H4 (cell line): ENCODE measurements around the gene LRIG1. TPM values are rescaled to one million over a fixed set of nuclear protein-coding genes. Genes with fewer than 3 reads are reported as not detected.
A peak's percentile ranks its signal among the peaks of the same experiment; 100 is the strongest.

Experiments
- DNase-seq: peaks from one replicate; pipeline ENCODE4 v3.0.0-alpha.2; 2015; ENCODE audit warnings: low spot score
- total RNA-seq: library from RNA; depleted of rRNA; stranded (reverse); fragments of >200 nt; shearing (Covaris generic); gene quantifications from 2 replicates; pipeline ENCODE4 v1.2.3, GENCODE V29; 2014

LRIG1 gene
- total RNA-seq, 1 experiment from 2014 or later: 5.0 TPM

- DNase-seq: no peak
Observed at GRCh38 chr3:66403323-66403990, 97.4 kb downstream of the LRIG1 start.

DNA sequence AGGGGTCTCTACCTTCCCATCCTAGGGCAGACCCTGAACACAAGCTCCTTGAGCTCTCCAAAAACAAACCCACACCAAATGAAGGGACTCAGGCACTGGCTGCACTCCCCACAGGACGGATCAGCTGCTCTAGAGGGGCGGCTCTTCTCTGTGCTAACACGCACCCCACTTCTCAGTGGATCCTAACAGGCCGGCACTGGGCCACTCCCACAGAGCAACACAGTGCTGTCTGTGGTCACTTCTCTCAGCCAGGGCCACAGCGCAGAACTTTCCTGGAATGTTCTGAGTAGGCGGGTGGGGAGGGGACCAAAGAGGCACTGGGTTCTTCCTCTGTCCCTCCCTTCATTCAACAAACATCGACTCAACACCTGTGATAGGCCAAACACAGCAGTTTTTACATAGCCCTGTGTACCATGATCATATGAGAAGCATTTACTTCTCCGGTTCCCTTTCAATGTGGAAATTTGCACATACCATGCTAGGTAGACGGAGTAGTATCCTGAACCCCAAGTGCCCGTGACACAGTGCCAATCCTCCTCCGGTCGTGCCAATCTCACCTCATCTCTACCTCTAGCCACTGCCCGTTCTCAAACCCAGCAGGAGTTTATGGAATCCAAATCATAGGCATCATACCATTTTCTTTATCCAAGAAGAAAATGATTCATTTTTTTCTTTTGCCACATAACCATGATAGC lies 98.1 kb downstream of the LRIG1 start:
- DNase-seq: no peak

DNA sequence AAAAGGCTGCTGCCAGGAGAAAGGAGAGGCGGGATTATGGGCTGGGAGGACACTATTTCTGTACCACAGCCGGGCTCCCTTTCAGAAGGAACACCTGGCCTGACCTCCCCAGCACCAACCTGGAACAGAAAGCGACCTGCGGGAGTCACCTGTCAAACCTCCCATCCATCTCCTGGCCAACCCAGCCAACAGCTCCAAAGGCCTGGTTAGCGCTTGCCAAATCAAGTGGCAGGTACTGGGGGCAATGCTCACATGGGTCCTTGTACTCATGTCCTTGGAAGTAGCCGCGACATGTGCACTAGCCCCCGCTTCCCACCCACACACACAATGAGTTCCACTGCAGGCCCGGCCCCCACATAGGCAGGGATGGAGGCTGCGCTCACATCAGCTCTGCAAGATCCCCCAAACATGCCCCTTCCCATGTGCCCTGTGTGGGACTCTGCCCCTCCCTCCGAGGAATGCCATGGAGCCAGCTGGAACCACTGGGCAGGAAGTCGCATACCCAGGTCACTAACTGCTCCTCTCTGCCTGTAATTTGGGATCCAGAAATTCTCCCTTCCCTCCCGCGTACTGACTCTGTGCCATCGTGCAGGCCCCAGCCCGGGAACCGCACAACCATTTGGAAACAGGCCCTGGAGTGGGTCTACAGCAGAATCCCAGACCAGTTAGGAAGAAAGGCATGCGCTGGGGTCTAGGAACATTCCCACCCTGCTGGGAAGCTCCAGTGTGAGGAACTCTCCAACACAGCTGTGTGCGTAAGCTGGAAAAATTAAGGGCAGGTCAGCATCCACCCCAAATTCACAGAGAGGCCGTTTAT lies 98.9 kb downstream of the LRIG1 start:
- no peak for DNase-seq

DNA sequence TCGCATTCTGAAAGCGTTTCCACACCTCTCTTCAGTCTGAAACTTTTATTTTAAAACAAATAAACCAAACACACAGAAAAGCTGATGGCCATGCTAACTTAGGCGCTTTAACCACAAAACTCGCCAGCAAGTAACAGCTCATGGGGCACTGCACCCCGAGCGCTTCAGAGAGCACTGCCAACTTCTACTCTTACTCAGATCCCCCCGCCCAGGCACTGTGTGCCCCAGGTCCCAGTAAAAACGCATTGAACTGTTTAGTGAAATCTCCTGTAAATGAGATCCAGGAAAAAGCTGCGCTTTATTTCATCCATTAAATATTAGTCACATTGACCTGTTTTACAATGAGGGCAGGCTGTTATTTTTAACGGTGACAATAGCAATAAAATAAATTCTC lies 99.7 kb downstream of the LRIG1 start:
- peak; percentile 12 for DNase-seq

- no peak for DNase-seq
Observed at GRCh38 chr3:66400411-66401156, 100.2 kb downstream of the LRIG1 start.

- DNase-seq: no peak
Observed at GRCh38 chr3:66399529-66400232, 101.1 kb downstream of the LRIG1 start.

DNA sequence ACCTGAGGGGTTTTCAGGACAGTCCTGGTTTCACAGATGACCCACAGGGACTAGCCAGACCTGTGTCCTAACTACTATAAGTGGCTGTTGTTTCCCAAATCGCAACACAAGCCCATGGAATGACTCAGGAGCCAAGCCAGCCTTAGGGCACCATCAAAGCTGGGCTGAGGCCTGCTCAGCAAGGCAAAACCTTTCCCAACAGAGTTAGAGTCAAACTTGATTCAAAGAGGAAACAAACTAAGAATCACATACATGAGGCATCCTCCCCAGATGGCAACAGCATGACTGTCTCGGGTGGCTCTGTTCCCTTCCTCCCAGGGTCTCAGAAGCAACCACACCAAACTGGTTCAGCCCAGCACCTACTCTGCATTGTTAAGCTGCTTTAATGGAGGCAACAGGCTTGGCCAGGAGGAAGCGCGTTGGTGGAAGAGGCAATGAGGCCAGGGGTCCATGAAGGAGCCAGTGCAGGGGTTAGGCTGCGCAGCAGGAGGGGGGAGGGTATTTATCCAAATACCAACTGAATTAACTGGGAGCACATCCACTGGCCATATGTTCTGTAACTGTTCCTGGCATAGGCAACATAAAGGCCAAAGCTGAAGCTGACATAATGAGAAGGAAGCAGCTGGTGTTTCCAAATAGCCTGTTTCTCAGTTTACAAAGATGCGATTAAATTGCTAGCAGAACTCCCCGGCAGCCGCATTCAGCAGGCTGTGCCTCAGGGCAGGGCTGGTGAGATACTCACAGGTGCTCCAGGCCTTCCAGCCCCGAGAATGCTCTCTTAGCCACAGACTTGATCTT lies 102.4 kb downstream of the LRIG1 start:
- DNase-seq: no peak

DNA sequence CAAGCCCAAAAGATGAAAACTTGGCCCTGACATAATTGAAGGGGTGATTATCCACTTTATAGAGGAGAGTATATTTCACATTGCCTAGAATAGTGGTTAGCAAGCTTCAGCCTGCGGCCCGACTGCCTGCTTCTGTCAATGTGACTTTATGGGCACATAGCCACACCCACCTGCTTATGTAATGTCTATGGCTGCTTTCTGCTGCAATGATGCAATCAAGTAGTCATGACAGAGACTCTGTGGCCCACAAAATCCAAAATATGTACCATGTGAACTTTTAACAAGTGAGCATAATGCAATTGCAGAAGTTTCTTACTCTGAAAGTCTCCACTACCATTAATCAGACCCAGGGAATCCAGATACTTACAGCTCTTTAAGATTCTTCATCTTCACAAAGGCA lies 103.1 kb downstream of the LRIG1 start:
- DNase-seq: no peak

GRCh38 chr3:66396888-66397287 lies 103.9 kb downstream of the LRIG1 start:
- no peak for DNase-seq

- DNase-seq: no peak
Observed at GRCh38 chr3:66396161-66396760, 104.6 kb downstream of the LRIG1 start.

DNA sequence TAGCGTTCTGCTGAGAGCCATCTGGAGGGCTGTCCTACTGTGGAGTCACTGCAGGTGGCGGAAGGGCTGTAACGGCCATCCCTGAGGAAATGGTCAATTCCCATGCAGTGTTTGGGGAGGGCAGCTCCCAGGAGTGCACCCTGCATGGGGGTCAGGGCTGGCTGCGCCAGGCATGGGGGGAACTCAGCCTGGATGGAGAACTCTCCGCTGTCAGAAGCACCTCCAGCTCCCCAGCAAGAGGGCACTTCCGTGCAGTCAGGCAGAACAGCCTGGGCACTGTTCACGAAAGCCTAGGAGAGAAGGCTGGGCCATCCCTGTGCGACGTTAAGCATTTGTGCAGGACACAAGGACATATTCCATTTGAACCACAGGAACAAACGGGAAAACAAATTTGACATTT lies 105.2 kb downstream of the LRIG1 start:
- no peak for DNase-seq

DNA sequence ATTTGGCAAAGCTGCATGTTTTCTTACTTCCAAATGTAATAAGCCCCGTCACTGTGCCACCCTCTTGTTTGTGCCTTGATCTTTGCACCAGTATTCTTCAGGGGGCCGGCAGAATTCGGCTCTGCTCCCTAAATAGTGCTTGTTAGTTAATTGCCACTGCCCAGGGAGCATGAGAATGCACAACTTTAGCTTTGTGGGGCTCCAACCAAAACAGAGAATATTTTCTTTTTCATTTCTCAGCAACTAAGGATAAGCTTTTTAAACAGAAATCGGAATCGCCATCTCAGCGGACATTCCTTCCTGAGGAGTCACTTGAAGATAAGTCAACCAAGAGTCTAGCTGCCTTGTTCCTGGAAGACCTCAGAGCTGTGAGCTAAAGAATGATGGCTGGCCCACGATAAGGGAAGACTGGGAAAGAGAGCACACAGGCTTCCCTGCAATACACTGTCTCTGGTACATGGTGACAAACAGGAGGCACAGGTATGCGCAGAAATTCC lies 106.0 kb downstream of the LRIG1 start:
- DNase-seq: no peak

- DNase-seq: no peak
Observed at GRCh38 chr3:66394019-66394752, 106.6 kb downstream of the LRIG1 start.

GRCh38 chr3:66393333-66394005 lies 107.4 kb downstream of the LRIG1 start:
- no peak for DNase-seq

- DNase-seq: no peak
Observed at GRCh38 chr3:66392966-66393332, 107.9 kb downstream of the LRIG1 start.

- no peak for DNase-seq
Observed at GRCh38 chr3:66392512-66392911, 108.3 kb downstream of the LRIG1 start.

GRCh38 chr3:66390013-66390412 lies 110.8 kb downstream of the LRIG1 start:
- DNase-seq: no peak

DNA sequence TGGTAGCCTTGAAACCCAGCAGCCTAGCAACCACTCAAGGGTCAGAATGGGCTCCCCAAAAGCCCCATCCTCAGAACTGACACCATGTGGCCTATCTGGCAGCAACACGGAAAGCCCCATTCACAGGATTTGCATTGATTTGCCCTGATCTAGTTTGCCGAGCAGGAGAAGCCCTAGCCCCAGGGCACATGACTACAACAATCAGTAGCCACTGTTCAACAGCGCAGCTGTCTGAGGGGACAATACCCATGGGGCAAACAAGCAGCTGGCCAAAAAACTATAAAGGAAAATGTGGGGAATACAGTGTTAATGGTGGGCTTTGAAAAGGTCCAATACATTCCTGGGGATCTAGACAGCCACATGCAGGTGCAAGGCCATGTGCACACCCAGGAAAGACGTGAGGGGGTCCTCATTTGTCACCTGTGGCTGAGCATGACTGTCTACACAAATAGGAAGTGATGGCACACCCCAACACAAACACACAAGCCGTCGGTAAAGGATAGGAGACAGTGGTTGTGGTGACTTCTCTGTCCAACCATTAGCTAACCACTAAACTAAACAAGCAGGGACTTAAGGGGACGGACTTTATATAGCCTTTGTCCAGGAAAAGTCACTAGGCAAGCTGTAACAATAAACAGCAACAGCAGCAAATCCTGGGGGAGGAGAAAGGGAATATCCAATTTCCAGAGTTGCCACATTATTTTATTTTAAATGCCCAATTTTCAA lies 113.7 kb downstream of the LRIG1 start:
- peak; percentile 67 for DNase-seq
